ENCODE measurements around the gene PRKAR1B.
A peak's percentile ranks its signal among the peaks of the same experiment; 100 is the strongest.

Gene PRKAR1B

DNA sequence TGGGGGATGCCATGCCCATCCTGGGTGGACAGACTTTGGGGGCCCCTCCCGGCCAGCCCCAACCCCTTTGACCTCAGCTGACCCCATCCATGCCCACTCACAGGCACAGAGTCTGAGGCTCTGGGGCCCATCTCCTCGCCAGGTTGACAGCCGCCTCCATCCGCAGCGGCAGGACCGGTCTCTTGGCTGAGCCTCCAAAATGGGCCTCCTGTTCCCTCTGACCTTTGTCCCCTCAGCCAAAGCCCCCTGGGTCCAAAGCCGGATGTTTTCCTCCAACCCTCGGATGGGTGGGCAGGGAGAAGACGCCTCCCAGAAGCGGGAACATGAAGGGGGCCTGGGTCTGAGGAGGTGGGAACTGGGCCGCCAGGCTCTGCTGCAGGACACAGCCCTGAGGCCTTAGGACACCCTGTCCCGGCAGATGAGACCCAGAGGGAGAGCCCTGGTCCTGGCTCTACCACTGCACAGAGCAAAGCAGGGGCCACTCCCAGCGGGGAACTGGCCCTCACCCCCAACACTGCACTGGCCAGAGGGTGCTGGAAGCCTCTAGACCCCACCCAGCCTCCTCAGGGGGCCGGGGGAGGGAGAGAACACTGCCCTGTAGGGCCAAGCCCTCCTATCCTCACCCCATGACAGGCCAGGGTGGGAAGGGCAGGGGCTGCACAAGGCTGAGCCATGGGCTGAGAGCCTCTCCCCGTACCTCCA lies 220.0 kb downstream of the PRKAR1B start:
- no peaks in the 10 kb centered on the region for H4K20me1 ChIP-seq

DNA sequence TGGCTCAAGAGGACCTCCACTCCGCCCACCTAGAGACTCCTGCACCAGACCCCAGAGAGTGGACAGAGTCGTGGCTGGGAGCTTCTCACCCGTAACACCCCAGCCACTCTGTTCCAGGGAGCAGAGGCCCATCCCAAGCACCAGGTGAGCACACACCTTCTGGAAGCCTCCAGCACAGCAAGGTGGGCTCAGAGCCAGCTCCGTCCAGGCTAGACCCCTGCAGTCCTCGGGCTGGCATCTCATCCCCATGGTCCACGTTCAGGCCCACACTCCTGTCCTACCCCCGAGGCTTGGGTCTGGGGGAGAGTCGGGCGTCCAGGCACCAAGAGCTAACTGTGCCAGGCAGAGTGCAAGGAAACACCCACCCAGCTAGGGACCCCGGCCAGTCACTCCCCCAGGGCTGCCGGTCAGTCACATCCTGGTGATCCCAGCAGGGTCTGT lies 220.7 kb downstream of the PRKAR1B start:
- Histone ChIP-seq H3K9ac (no peak overlapping the region), H3K27me3 (no peaks in the 10 kb centered on the region), H3K36me3 (no peaks in the 10 kb centered on the region; the same call in 1 of the 2 replicates), H4K20me1 (no peaks in the 10 kb centered on the region), H3K4me2 (no peak overlapping the region), H3K4me3 (no peak overlapping the region), H3K4me1 (peaks cover 27% of the 10 kb centered on the region), H3K9me3 (no peaks in the 10 kb centered on the region), H3K27ac (no peak overlapping the region)
- TF ChIP-seq Cebpa-rat (IDR thresholded peaks at IDR 0.05) = no peak

More for the DNA sequence above, 220.0 kb downstream of the PRKAR1B start:
- H3K36me3 ChIP-seq = no peaks in the 10 kb centered on the region; the same call in 1 of the 2 replicates
- TF ChIP-seq Cebpa-rat (IDR thresholded peaks at IDR 0.05) = no peak
- H3K4me3 ChIP-seq = no peak overlapping the region
- no peak overlapping the region for H3K27ac ChIP-seq
- no peak overlapping the region for H3K9ac ChIP-seq
- no peaks in the 10 kb centered on the region for H3K9me3 ChIP-seq
- H3K4me1 ChIP-seq = peaks cover 26% of the 10 kb centered on the region
- peaks cover 5% of the 10 kb centered on the region for H3K27me3 ChIP-seq
- no peak overlapping the region for H3K4me2 ChIP-seq

GRCh38 chr7:505171-505570 lies 221.9 kb downstream of the PRKAR1B start:
- no peaks in the 10 kb centered on the region for H4K20me1 ChIP-seq
- H3K4me3 ChIP-seq = no peak overlapping the region
- H3K27me3 ChIP-seq = no peaks in the 10 kb centered on the region
- H3K27ac ChIP-seq = no peak overlapping the region
- no peaks in the 10 kb centered on the region; the same call in 1 of the 2 replicates for H3K36me3 ChIP-seq
- H3K9me3 ChIP-seq = no peaks in the 10 kb centered on the region
- peaks cover 27% of the 10 kb centered on the region for H3K4me1 ChIP-seq
- no peak for TF ChIP-seq Cebpa-rat (IDR thresholded peaks at IDR 0.05)
- H3K9ac ChIP-seq = no peak overlapping the region
- no peak overlapping the region for H3K4me2 ChIP-seq

GRCh38 chr7:504221-505111 lies 222.6 kb downstream of the PRKAR1B start:
- TF ChIP-seq Cebpa-rat (IDR thresholded peaks at IDR 0.05) = no peak
- H3K4me3 ChIP-seq = no peak overlapping the region
- no peaks in the 10 kb centered on the region for H4K20me1 ChIP-seq
- no peak overlapping the region for H3K27ac ChIP-seq
- no peak overlapping the region for H3K9ac ChIP-seq
- H3K4me2 ChIP-seq = peak overlapping the region; percentile 54; the same call in 1 of the 2 replicates
- no peaks in the 10 kb centered on the region for H3K27me3 ChIP-seq
- no peaks in the 10 kb centered on the region for H3K9me3 ChIP-seq
- peaks cover 27% of the 10 kb centered on the region for H3K4me1 ChIP-seq
- no peaks in the 10 kb centered on the region; the same call in 1 of the 2 replicates for H3K36me3 ChIP-seq

GRCh38 chr7:503575-504111 lies 223.4 kb downstream of the PRKAR1B start:
- Histone ChIP-seq H3K4me1 (peaks cover 32% of the 10 kb centered on the region), H3K4me3 (no peak overlapping the region), H3K9me3 (peaks cover 2% of the 10 kb centered on the region; the same call in 1 of the 2 replicates), H3K27me3 (no peaks in the 10 kb centered on the region), H3K9ac (no peak overlapping the region), H3K27ac (no peak overlapping the region), H3K36me3 (no peaks in the 10 kb centered on the region), H3K4me2 (peak overlapping the region; percentile 54), H4K20me1 (no peaks in the 10 kb centered on the region)
- no peak for TF ChIP-seq Cebpa-rat (IDR thresholded peaks at IDR 0.05)

DNA sequence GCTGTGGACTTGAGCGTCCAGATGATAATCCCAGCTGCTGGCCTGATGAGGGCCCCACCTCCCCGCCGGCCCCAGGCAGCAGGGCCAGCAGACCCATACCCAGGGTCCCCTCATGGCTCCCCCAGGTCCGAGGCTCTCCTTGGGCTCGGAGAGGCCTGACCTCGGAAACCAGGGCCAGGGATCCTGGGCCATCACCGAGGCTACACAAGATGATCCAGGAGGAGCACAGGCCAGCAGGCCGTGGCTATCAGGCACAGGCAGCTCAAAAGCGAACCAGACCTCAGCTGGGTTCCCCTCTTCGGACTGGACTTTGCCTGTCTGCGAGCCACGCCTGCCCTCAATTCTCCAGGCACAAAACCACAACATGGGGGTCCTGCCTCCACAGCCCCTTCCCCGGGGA lies 224.8 kb downstream of the PRKAR1B start:
- H4K20me1 ChIP-seq = no peaks in the 10 kb centered on the region
- peak overlapping the region; percentile 54 for H3K4me2 ChIP-seq
- peaks cover 3% of the 10 kb centered on the region; the same call in 1 of the 2 replicates for H3K9me3 ChIP-seq
- peaks cover 46% of the 10 kb centered on the region for H3K4me1 ChIP-seq
- no peak for TF ChIP-seq Cebpa-rat (IDR thresholded peaks at IDR 0.05)
- H3K27me3 ChIP-seq = no peaks in the 10 kb centered on the region
- no peak overlapping the region for H3K9ac ChIP-seq
- H3K36me3 ChIP-seq = no peaks in the 10 kb centered on the region
- no peak overlapping the region for H3K27ac ChIP-seq
- no peak overlapping the region for H3K4me3 ChIP-seq

DNA sequence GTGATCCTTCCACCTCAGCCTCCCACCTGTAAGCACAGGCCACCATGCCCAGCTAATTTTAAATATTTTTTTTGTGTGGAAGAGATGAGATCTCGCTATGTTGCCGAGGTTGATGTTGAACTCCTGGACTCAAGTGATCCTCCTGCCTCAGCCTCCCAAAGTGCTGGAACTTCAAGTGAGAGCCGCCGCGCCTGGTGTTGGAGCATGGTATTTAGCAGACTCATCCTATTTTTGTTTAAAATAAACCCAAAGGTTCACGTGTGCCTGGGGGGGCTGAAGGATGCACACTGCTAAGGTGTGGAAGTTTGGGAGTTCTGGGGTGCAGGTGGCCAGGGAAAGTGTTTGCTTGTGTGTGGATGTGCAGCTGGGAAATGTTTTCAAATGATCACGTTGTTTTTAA lies 225.6 kb downstream of the PRKAR1B start:
- no peaks in the 10 kb centered on the region for H3K36me3 ChIP-seq
- peaks cover 53% of the 10 kb centered on the region for H3K4me1 ChIP-seq
- no peaks in the 10 kb centered on the region for H4K20me1 ChIP-seq
- no peak overlapping the region for H3K9ac ChIP-seq
- H3K4me3 ChIP-seq = no peak overlapping the region
- no peak overlapping the region for H3K4me2 ChIP-seq
- H3K27me3 ChIP-seq = no peaks in the 10 kb centered on the region
- no peak overlapping the region for H3K27ac ChIP-seq
- H3K9me3 ChIP-seq = peaks cover 3% of the 10 kb centered on the region; the same call in 1 of the 2 replicates
- no peak for TF ChIP-seq Cebpa-rat (IDR thresholded peaks at IDR 0.05)

DNA sequence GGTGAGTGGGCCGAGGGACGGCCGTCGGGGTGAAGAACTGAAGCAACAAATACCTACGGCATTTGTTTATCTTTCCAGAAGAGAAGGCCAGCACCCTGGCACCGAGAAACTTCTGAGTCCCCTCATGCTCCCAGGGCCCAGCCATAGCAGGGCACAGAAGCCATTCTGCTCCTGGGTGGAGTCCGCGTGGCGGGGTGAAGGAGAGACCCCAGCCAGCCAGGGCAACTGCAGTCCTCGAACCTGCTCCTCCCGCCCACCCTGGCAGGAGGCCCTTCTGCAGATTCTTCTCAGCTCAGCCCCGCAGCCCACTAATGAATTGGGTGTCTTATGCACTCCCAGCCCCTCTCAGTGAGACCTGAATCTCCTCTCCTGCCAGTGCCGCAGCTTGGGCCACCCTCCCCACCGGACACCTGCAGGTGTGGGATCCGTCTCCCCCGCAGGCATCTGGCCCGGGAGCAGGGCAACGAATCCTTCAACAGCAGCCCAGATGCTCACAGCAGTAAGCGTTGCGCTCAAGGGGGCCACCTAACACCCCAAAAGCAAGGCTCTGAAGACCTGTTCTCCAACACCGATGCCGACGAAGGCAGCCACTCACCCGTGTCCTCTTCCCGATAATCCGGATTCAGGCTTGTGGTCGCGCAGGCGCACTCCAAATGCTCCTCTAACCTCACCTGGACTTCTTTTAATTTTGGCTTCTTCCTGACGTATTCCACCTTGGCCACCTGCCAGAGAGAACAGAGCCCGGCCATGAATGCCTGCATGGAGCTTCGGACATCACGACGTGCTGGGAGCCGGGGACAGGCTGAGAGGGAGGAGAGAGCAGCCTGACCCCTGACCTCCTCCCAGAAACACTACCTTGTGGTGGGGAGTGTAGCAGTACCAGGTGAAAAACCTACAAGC lies 226.3 kb downstream of the PRKAR1B start:
- no peak for TF ChIP-seq Cebpa-rat (IDR thresholded peaks at IDR 0.05)
- Histone ChIP-seq H3K9me3 (peaks cover 3% of the 10 kb centered on the region; the same call in 1 of the 2 replicates), H3K27ac (no peak overlapping the region), H4K20me1 (0 out of 2 replicates have a peak, but pooled peaks cover 4% of the 10 kb centered on the region), H3K9ac (no peak overlapping the region), H3K4me3 (no peak overlapping the region), H3K27me3 (no peaks in the 10 kb centered on the region), H3K4me2 (no peak overlapping the region), H3K4me1 (peaks cover 61% of the 10 kb centered on the region), H3K36me3 (no peaks in the 10 kb centered on the region)

Measured in BLaER1 (cell line).